K562 (cell line): ENCODE data around the gene SHISA4. TPM values are rescaled to one million over a fixed set of nuclear protein-coding genes. Genes with fewer than 3 reads are reported as not detected.

Source experiments
- ARHGAP35 ChIP-seq: fragments of 450-650 bp; IDR thresholded peaks from 2 replicates; pipeline ENCODE4 v1.6.1; 2018; ENCODE audit not compliant: partially characterized antibody
- FIP1L1 ChIP-seq: fragments of 200-400 bp; formaldehyde crosslinking; IDR thresholded peaks from 2 replicates; pipeline ENCODE4 v1.6.1; 2018; ENCODE audit warnings: mild to moderate bottlenecking, low read depth, low read length; ENCODE audit not compliant: poor library complexity, severe bottlenecking
- FOXP1 ChIP-seq: sonication (generic); formaldehyde crosslinking; IDR thresholded peaks from 2 replicates; pipeline ENCODE4 v1.8.0; 2022; ENCODE audit warnings: mild to moderate bottlenecking, missing genetic modification reagents
- HDAC3 ChIP-seq: fragments of 450-650 bp; IDR thresholded peaks from 2 replicates; pipeline ENCODE4 v1.6.1; 2018; ENCODE audit warnings: borderline replicate concordance, mild to moderate bottlenecking, moderate library complexity; ENCODE audit not compliant: partially characterized antibody
- L3MBTL2 ChIP-seq: fragments of 450-650 bp; IDR thresholded peaks from 2 replicates; pipeline ENCODE4 v1.6.1; 2016; ENCODE audit warnings: mild to moderate bottlenecking, moderate library complexity
- MEIS2 ChIP-seq: fragments of 450-650 bp; IDR thresholded peaks from 2 replicates; pipeline ENCODE4 v1.6.1; 2014; ENCODE audit warnings: mild to moderate bottlenecking; ENCODE audit not compliant: partially characterized antibody
- POLR2AphosphoS5 ChIP-seq: IDR thresholded peaks from 2 replicates; pipeline ENCODE4 v1.6.1; 2011; ENCODE audit warnings: mild to moderate bottlenecking, low read depth, low read length, moderate library complexity; ENCODE audit not compliant: control insufficient read depth, insufficient read depth
- POLR2B ChIP-seq: fragments of 450-650 bp; IDR thresholded peaks from 2 replicates; pipeline ENCODE4 v1.6.1; 2018; ENCODE audit warnings: low read depth; ENCODE audit not compliant: partially characterized antibody
- PPARD ChIP-seq: fragments of 250-450 bp; sonication (Bioruptor Pico); IDR thresholded peaks from 2 replicates; pipeline ENCODE4 v1.8.0; 2022; ENCODE audit warnings: inconsistent platforms, mild to moderate bottlenecking, moderate library complexity
- PRDM10 ChIP-seq: fragments of 450-650 bp; IDR thresholded peaks from 2 replicates; pipeline ENCODE4 v1.6.1; 2018; ENCODE audit not compliant: partially characterized antibody
- RCOR1 ChIP-seq, 2 experiments: IDR thresholded peaks; 2 replicates each; pipeline ENCODE4 v1.6.1; 2012; ENCODE audit warnings: low read depth in 2 of 2, low read length in 2 of 2, borderline replicate concordance in 1 of 2, improper control_type of control experiment in 1 of 2
- SMAD1 ChIP-seq: fragments of 150-350 bp; IDR thresholded peaks from 2 replicates; pipeline ENCODE4 v1.6.1; 2014; ENCODE audit warnings: low read length, low read depth; ENCODE audit not compliant: partially characterized antibody
- SP1 ChIP-seq: sonication (generic); formaldehyde crosslinking; IDR thresholded peaks from 2 replicates; pipeline ENCODE4 v1.8.1; 2022; ENCODE audit warnings: mild to moderate bottlenecking, missing genetic modification reagents
- TCF7 ChIP-seq: sonication (generic); IDR thresholded peaks from 2 replicates; pipeline ENCODE4 v1.6.1; 2016; ENCODE audit warnings: antibody characterized with exemption, borderline replicate concordance
- TEAD1 ChIP-seq, 2 experiments: fragments of 450-650 bp in 1 of 2; sonication (generic) in 1 of 2; formaldehyde crosslinking; IDR thresholded peaks; 2 replicates each; pipeline versions ENCODE4 v1.4.0 to v1.8.0; 2020 to 2022; ENCODE audit warnings: mild to moderate bottlenecking in 2 of 2, missing genetic modification reagents in 1 of 2
- THRB ChIP-seq: fragments of 450-650 bp; formaldehyde crosslinking; conservative IDR thresholded peaks from 2 replicates; pipeline ENCODE4 v1.4.0; 2022; ENCODE audit warnings: mild to moderate bottlenecking, missing genetic modification characterization
- ZNF134 ChIP-seq: fragments of 250-450 bp; sonication (Bioruptor Pico); conservative IDR thresholded peaks from 2 replicates; pipeline ENCODE4 v1.4.0; 2020
- polyA plus RNA-seq, 8 experiments: library from polyadenylated mRNA; depleted of rRNA in 4 of 8; stranded (reverse) in 5 of 8; unstranded in 3 of 8; fragments of >200 nt; fragmentation: Nextera tagmentation in 2 of 8; fragmentation: Illumina TruSeq in 1 of 8; extraction: Ambion mirVana in 2 of 8; extraction: Trizol in 1 of 8; gene quantifications; 2 replicates each; pipeline versions ENCODE4 v1.2.1 to v1.2.3, GENCODE V29; 2011 to 2014; ENCODE audit warnings: inconsistent platforms in 1 of 8, missing spikeins in 1 of 8
- total RNA-seq, 7 experiments: library from RNA; depleted of rRNA in 6 of 7; stranded (reverse); fragments of >200 nt in 6 of 7; fragmentation: Illumina TruSeq in 2 of 7; extraction: Trizol in 2 of 7; gene quantifications; 2 replicates each; pipeline versions ENCODE4 v1.2.1 to v1.2.3, GENCODE V29; 2011 to 2021; ENCODE audit warnings: low replicate concordance in 1 of 7
- TF ChIP-seq, protein P1 (sequence below): sonication (generic); formaldehyde crosslinking; IDR thresholded peaks from 2 replicates; pipeline ENCODE4 v1.8.0; 2022; ENCODE audit warnings: missing genetic modification reagents, mild to moderate bottlenecking, borderline replicate concordance

SHISA4 gene
- total and polyA plus RNA-seq, 9 of the 15 experiments (the other 6 are each of a cell fraction or from before 2014, with no cell fraction given), result 0.15 to 0.95 (median 0.68) TPM; not detected in 2

DNA sequence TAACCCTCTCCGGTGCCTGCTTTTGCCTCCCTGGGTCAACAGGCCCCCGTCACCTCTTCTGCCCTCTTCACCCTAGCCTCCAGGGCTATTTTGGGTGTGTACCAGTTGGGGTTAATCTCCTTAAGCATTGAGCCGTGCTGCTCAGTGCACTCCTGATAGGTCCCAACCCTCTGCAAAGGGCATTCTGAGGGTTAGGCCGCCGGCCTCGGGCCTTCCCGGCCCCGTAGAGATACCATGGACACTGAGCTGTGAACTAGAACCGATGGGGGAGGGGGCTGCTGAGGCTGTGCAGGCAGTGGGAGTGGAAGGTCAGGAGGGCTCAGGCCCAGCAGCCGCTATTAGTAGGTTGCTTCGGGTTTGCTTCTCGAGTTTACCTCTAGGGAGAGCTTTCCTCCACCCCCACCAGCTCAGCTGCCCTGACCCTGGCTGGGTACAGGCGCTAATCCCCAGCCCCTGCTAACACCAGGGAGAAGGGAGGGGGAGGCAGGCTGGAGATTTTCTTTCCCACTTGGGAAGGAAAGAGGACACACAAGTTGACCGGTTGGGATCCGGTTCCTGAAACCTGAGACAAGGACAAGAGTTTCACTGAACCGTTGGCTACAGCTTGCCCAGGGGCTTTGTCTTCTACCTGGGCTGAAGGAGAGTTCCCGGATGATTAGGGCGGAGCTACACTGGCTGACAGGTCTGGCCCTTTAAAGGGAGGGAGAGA, 52.9 kb downstream of the SHISA4 start (continued):
- TF ChIP-seq PPARD (CRISPR knock-in tag), result no peak
- no peak for TF ChIP-seq TCF7
- no peak for TF ChIP-seq SMAD1
- TF ChIP-seq, protein P1, sequence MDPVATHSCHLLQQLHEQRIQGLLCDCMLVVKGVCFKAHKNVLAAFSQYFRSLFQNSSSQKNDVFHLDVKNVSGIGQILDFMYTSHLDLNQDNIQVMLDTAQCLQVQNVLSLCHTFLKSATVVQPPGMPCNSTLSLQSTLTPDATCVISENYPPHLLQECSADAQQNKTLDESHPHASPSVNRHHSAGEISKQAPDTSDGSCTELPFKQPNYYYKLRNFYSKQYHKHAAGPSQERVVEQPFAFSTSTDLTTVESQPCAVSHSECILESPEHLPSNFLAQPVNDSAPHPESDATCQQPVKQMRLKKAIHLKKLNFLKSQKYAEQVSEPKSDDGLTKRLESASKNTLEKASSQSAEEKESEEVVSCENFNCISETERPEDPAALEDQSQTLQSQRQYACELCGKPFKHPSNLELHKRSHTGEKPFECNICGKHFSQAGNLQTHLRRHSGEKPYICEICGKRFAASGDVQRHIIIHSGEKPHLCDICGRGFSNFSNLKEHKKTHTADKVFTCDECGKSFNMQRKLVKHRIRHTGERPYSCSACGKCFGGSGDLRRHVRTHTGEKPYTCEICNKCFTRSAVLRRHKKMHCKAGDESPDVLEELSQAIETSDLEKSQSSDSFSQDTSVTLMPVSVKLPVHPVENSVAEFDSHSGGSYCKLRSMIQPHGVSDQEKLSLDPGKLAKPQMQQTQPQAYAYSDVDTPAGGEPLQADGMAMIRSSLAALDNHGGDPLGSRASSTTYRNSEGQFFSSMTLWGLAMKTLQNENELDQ (CRISPR knock-in tag), result no peak
- TF ChIP-seq TEAD1 (CRISPR knock-in tag; IDR thresholded peaks at IDR 0.05), result peak in 1 of 2 experiments; percentile 61; a peak in 2 of 4 replicates
- no peak; the same call in 1 of the 2 replicates for TF ChIP-seq POLR2AphosphoS5
- TF ChIP-seq THRB (CRISPR knock-in tag), result no peak
- no peak for TF ChIP-seq SP1 (CRISPR knock-in tag)
- TF ChIP-seq POLR2B, result peak; percentile 26
- 0 out of 2 replicates have a peak, but pooled peaks have one; percentile 11 for TF ChIP-seq ZNF134
- no peak for TF ChIP-seq FIP1L1
- no peak for TF ChIP-seq RCOR1 (IDR thresholded peaks at IDR 0.05; ENCODE audit: borderline replicate concordance in 1 of 2, low read depth in 2 of 2, low read length in 2 of 2)
- peak; percentile 66 for TF ChIP-seq PRDM10
- peak; percentile 77 for TF ChIP-seq L3MBTL2
- no peak for TF ChIP-seq HDAC3
- 0 out of 2 replicates have a peak, but pooled peaks have one; percentile 6 for TF ChIP-seq FOXP1
- no peak for TF ChIP-seq ARHGAP35
- peak; percentile 27 for TF ChIP-seq MEIS2
